ENCODE results near the gene CNNM4.

GRCh38 chr2:96800061-96801004, 39.6 kb downstream of the CNNM4 start:
- TF ChIP-seq EZH2 (IDR thresholded peaks at IDR 0.05) (no peak), POLR2AphosphoS5 (IDR thresholded peaks at IDR 0.05; ENCODE audit: borderline replicate concordance, low read depth, low read length) (no peak), FOXP2 (optimal IDR thresholded peaks at IDR 0.05; ENCODE audit: control extremely low read depth, extremely low read length, insufficient read depth) (no peak)

Measured in SK-N-MC (cell line).